HepG2 (cell line): ENCODE measurements around the gene PCGF3. TPM values are rescaled to one million over a fixed set of nuclear protein-coding genes. Genes with fewer than 3 reads are reported as not detected.
A peak's percentile ranks its signal among the peaks of the same experiment; 100 is the strongest.

ENCODE experiments used
- CCDC6 ChIP-seq: sonication (generic); formaldehyde crosslinking; IDR thresholded peaks from 2 replicates; pipeline ENCODE4 v1.8.1; 2022; ENCODE audit warnings: mild to moderate bottlenecking, missing genetic modification reagents, moderate library complexity
- E2F5 ChIP-seq: sonication (generic); formaldehyde crosslinking; conservative IDR thresholded peaks from 2 replicates; pipeline ENCODE4 v1.4.0; 2020; ENCODE audit warnings: missing genetic modification reagents
- EZH2 ChIP-seq: conservative IDR thresholded peaks from 2 replicates; pipeline ENCODE4 v1.6.1; 2012; ENCODE audit warnings: mild to moderate bottlenecking, low read depth, low read length, moderate library complexity
- FUBP1 ChIP-seq: sonication (generic); formaldehyde crosslinking; IDR thresholded peaks from 2 replicates; pipeline ENCODE4 v1.5.1; 2020; ENCODE audit warnings: missing genetic modification reagents, mild to moderate bottlenecking, borderline replicate concordance
- KAT7 ChIP-seq: IDR thresholded peaks from 2 replicates; pipeline ENCODE4 v1.6.1; 2018; ENCODE audit warnings: borderline replicate concordance, missing compliant biosample characterization
- PATZ1 ChIP-seq: sonication (generic); formaldehyde crosslinking; IDR thresholded peaks from 2 replicates; pipeline ENCODE4 v1.4.0; 2020; ENCODE audit warnings: missing genetic modification reagents
- PAXIP1 ChIP-seq: sonication (generic); formaldehyde crosslinking; conservative IDR thresholded peaks from 2 replicates; pipeline ENCODE4 v1.4.0; 2020; ENCODE audit warnings: mild to moderate bottlenecking, missing genetic modification reagents, moderate library complexity
- RELA ChIP-seq: sonication (generic); formaldehyde crosslinking; IDR thresholded peaks from 2 replicates; pipeline ENCODE4 v1.4.0; 2020; ENCODE audit warnings: missing genetic modification reagents
- SIX1 ChIP-seq: sonication (generic); formaldehyde crosslinking; IDR thresholded peaks from 2 replicates; pipeline ENCODE4 v1.4.0; 2020; ENCODE audit warnings: missing genetic modification reagents, borderline replicate concordance
- YEATS2 ChIP-seq: sonication (generic); formaldehyde crosslinking; IDR thresholded peaks from 2 replicates; pipeline ENCODE4 v1.4.0; 2020; ENCODE audit warnings: missing genetic modification reagents, borderline replicate concordance
- ZIK1 ChIP-seq: sonication (generic); formaldehyde crosslinking; IDR thresholded peaks from 2 replicates; pipeline ENCODE4 v1.5.0; 2020; ENCODE audit warnings: mild to moderate bottlenecking, low read depth, missing genetic modification reagents, borderline replicate concordance
- ZNF263 ChIP-seq: sonication (generic); formaldehyde crosslinking; IDR thresholded peaks from 2 replicates; pipeline ENCODE4 v1.4.0; 2020; ENCODE audit warnings: missing genetic modification reagents
- ZNF281 ChIP-seq: sonication (generic); formaldehyde crosslinking; IDR thresholded peaks from 2 replicates; pipeline ENCODE4 v1.4.0; 2020; ENCODE audit warnings: missing genetic modification reagents, borderline replicate concordance
- ZNF296 ChIP-seq: sonication (generic); formaldehyde crosslinking; conservative IDR thresholded peaks from 2 replicates; pipeline ENCODE4 v1.5.0; 2020; ENCODE audit warnings: mild to moderate bottlenecking, missing genetic modification reagents
- ZNF3 ChIP-seq: IDR thresholded peaks from 2 replicates; pipeline ENCODE4 v1.7.0; 2017; ENCODE audit warnings: inconsistent platforms
- ZNF30 ChIP-seq: sonication (generic); formaldehyde crosslinking; IDR thresholded peaks from 2 replicates; pipeline ENCODE4 v1.5.0; 2020; ENCODE audit warnings: mild to moderate bottlenecking, missing genetic modification reagents
- ZNF552 ChIP-seq: sonication (generic); formaldehyde crosslinking; IDR thresholded peaks from 2 replicates; pipeline ENCODE4 v1.9.0; 2022; ENCODE audit warnings: missing genetic modification reagents, mild to moderate bottlenecking, borderline replicate concordance
- ZNF790 ChIP-seq: sonication (generic); formaldehyde crosslinking; IDR thresholded peaks from 2 replicates; pipeline ENCODE4 v1.8.0; 2022; ENCODE audit warnings: missing genetic modification reagents, mild to moderate bottlenecking, borderline replicate concordance
- polyA plus RNA-seq, 8 experiments: library from polyadenylated mRNA; depleted of rRNA in 3 of 8; stranded (reverse) in 7 of 8; unstranded in 1 of 8; fragments of >200 nt; fragmentation: Illumina TruSeq in 4 of 8; extraction: Trizol in 4 of 8; gene quantifications; 2 replicates each; pipeline versions ENCODE4 v1.2.1 to v1.2.3, GENCODE V29; 2011 to 2016; ENCODE audit warnings: low read depth in 4 of 8, missing spikeins in 1 of 8, mixed read lengths in 1 of 8; ENCODE audit not compliant: insufficient read depth in 1 of 8
- total RNA-seq, 5 experiments: library from RNA; depleted of rRNA; stranded (reverse); fragments of >200 nt; fragmentation: Illumina TruSeq; extraction: Trizol; gene quantifications; 2 replicates each; pipeline ENCODE4 v1.2.3, GENCODE V29; 2016; ENCODE audit warnings: low read depth in 1 of 5

PCGF3 gene
- total and polyA plus RNA-seq, 2 of the 13 experiments (the other 11 are each of a cell fraction or from before 2014, with no cell fraction given), result 28.6 to 66.2 TPM

- TF ChIP-seq ZIK1 (CRISPR knock-in tag) (no peak), E2F5 (no peak), ZNF281 (no peak), KAT7 (CRISPR knock-in tag) (no peak), ZNF552 (CRISPR knock-in tag) (no peak), PATZ1 (peak; percentile 97), ZNF3 (CRISPR knock-in tag) (no peak), RELA (no peak), FUBP1 (no peak), SIX1 (no peak), EZH2 (no peak), ZNF790 (CRISPR knock-in tag) (no peak), PAXIP1 (CRISPR knock-in tag) (no peak), YEATS2 (CRISPR knock-in tag) (peak; percentile 49; the same call in 1 of the 2 replicates), ZNF263 (CRISPR knock-in tag) (peak; percentile 37; the same call in 1 of the 2 replicates), ZNF296 (CRISPR knock-in tag) (no peak), CCDC6 (no peak), ZNF30 (no peak)
These were observed 21.5 kb upstream of the PCGF3 start (continued) for GRCh38 chr4:683982-684622.
